ENCODE measurements around the gene DEGS2. TPM values are rescaled to one million over a fixed set of nuclear protein-coding genes. Genes with fewer than 3 reads are reported as not detected.

The DEGS2 gene
- total RNA-seq, 1 donor from 2014 or later = 0.53 TPM

DNA sequence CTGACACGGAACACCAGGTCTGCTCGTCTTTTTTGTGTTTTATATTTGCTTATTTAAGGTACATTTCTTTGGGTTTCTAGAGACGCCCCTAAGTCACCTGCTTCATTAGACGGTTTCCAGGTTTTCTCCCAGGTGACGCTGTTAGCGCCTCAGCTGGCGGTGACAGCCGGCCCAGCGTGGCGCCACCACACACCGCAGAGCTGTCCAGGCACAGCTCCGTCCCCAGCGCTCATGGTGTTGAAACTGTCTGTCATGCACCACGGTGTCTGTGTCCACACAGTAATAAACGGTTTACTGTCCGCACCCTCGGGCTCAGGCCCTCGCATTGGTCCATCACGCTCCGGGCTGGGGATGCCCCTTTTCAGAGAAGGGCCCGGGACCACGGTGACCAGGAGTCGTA is 15.5 kb downstream of the DEGS2 start:
- H3K4me3 ChIP-seq (ENCODE audit: low read depth, low read length) = no peak overlapping the region
- DNase-seq (ENCODE audit: low read depth) (no peak), FAIRE-seq (no peak)
- no peaks in the 10 kb centered on the region for H3K27me3 ChIP-seq (ENCODE audit: control insufficient read depth, insufficient read depth, low read length)
- no peaks in the 10 kb centered on the region for H3K36me3 ChIP-seq (ENCODE audit: control insufficient read depth, insufficient read depth, low read length)
- TF ChIP-seq, protein P1, sequence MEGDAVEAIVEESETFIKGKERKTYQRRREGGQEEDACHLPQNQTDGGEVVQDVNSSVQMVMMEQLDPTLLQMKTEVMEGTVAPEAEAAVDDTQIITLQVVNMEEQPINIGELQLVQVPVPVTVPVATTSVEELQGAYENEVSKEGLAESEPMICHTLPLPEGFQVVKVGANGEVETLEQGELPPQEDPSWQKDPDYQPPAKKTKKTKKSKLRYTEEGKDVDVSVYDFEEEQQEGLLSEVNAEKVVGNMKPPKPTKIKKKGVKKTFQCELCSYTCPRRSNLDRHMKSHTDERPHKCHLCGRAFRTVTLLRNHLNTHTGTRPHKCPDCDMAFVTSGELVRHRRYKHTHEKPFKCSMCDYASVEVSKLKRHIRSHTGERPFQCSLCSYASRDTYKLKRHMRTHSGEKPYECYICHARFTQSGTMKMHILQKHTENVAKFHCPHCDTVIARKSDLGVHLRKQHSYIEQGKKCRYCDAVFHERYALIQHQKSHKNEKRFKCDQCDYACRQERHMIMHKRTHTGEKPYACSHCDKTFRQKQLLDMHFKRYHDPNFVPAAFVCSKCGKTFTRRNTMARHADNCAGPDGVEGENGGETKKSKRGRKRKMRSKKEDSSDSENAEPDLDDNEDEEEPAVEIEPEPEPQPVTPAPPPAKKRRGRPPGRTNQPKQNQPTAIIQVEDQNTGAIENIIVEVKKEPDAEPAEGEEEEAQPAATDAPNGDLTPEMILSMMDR (IDR thresholded peaks at IDR 0.05; ENCODE audit: insufficient read depth, low read length, severe bottlenecking) = no peak

DNA sequence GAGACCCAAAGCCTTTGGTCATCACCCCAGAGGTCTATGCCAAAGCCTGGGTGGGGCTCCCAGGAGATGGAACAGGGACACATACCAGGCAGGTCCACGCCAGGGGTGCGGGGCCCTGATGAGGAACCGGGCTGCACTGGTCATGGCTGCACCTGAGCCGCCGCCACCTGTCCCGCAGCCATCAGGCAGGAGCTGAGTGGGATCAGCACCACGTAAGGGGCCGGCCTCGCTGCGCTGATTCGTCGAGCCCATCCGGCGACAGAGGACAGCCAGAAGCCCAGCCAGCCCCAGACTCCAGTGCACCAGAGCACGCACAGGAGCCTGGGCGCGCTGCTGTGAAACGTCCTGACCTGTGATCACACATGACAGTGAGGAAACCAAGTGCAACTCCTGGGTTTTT is 15.9 kb downstream of the DEGS2 start:
- TF ChIP-seq, protein P1 (IDR thresholded peaks at IDR 0.05; ENCODE audit: insufficient read depth, low read length, severe bottlenecking) = no peak
- DNase-seq (ENCODE audit: low read depth) (no peak), FAIRE-seq (no peak)
- no peaks in the 10 kb centered on the region for H3K27me3 ChIP-seq (ENCODE audit: control insufficient read depth, insufficient read depth, low read length)
- H3K4me3 ChIP-seq (ENCODE audit: low read depth, low read length) = no peak overlapping the region
- H3K36me3 ChIP-seq (ENCODE audit: control insufficient read depth, insufficient read depth, low read length) = no peaks in the 10 kb centered on the region

DNA sequence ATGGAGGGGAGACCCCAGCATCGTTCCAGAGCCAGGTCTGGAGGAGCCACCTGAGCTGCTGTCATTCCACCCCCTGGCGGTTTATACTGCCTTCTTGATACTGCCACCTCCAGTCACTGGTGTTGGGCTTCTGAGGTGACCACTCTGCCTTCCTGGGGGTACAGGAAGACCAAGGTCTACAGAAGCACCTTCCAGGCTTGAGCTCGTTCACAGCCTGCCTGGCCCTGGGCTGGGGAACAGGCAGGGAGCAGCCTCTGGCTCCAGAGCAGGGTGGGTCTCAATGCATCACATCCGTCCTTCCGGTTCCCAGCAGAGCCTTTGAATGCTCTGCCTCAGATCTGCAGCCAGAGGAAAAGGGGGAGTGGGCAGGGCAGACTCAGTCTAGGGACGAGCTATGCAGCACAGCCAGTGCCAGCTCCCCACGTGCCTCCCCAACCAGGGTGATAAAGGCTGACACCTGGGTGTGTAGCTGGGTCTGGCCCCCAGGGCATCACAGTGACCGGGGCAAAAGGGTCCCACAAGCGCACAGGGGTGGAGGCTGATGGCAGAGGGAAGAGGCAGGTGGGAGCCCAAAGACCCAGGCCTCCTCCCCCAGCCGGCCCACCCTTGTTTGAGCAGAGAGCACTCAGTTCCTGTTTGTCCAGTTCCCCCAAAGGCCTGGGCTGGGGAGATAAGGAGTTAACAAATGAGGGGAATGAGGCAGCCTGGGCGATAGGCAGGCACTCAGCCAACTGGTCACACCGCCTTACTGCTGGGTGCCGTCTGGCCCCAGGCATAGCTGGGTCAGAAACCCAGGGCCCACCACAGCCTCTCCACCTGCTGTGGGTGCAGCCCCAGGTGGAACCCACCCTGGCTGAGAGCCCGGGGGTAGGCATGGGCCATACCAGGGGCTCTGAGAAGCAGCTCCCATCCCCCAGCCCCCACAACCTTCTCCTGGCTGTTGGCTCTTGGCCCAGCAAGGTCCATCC is 17.1 kb downstream of the DEGS2 start:
- no peak for FAIRE-seq

DNA sequence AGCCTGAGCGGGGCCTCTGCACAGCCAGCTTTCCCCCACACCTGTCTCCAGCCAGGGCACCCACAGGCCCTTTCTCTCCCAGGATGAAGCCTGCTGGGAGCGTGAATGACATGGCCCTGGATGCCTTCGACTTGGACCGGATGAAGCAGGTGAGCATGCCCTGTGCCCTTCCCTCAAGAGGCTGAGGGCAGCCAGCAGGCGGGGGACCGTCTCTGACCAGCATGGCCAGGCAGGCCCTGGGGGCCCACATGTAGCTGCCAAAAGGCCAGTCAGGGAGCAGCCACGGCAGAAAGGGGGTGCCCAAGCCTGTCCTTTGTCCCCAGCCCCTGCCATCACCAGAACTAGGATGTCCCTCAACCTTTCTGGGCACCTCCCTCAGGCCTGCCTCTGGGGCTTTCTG is 18.3 kb downstream of the DEGS2 start:
- H3K4me3 ChIP-seq (ENCODE audit: low read depth, low read length) = no peak overlapping the region
- no peak for FAIRE-seq
- no peaks in the 10 kb centered on the region for H3K36me3 ChIP-seq (ENCODE audit: control insufficient read depth, insufficient read depth, low read length)
- H3K27me3 ChIP-seq (ENCODE audit: control insufficient read depth, insufficient read depth, low read length) = no peaks in the 10 kb centered on the region
- TF ChIP-seq, protein P1 (IDR thresholded peaks at IDR 0.05; ENCODE audit: insufficient read depth, low read length, severe bottlenecking) = no peak
- DNase-seq (ENCODE audit: low read depth) = no peak

More for the DNA sequence above, 17.1 kb downstream of the DEGS2 start:
- DNase-seq (ENCODE audit: low read depth) = peak; percentile 22
- Histone ChIP-seq H3K27me3 (ENCODE audit: control insufficient read depth, insufficient read depth, low read length) (no peaks in the 10 kb centered on the region), H3K36me3 (ENCODE audit: control insufficient read depth, insufficient read depth, low read length) (no peaks in the 10 kb centered on the region), H3K4me3 (ENCODE audit: low read depth, low read length) (no peak overlapping the region)
- TF ChIP-seq, protein P1 (IDR thresholded peaks at IDR 0.05; ENCODE audit: insufficient read depth, low read length, severe bottlenecking) = no peak

DNA sequence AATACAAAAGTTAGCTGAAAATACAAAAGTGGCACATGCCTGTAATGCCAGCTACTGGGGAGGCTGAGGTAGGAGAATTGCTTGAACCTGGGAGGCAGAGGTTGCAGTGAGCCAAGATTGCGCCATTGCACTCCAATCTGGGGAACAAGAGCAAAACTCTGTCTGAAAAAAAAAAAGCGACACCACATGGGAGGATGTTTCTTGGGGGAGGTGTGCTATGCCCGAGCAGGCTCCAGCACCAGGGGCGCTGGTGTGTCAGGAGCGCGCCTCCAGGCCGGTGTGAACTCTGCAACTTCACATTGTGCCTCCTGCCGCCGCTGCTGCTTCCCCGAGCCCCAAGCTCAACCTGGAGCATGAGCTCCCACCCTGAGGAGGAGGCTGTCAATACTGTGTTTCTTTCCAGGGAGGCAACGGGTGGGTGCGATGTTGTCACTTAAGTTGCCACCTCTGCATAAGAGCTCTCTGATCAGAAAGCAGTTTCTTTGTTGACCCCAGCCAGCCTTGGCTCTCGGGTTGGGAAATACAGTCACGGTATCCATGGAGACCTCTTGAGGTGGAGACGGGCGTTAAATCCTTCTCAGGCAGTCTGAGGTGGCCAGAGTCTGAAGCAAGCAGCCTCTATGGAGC is 18.9 kb downstream of the DEGS2 start:
- FAIRE-seq = no peak
- TF ChIP-seq, protein P1 (IDR thresholded peaks at IDR 0.05; ENCODE audit: insufficient read depth, low read length, severe bottlenecking) = peak; percentile 46
- H3K36me3 ChIP-seq (ENCODE audit: control insufficient read depth, insufficient read depth, low read length) = no peaks in the 10 kb centered on the region
- no peaks in the 10 kb centered on the region for H3K27me3 ChIP-seq (ENCODE audit: control insufficient read depth, insufficient read depth, low read length)
- H3K4me3 ChIP-seq (ENCODE audit: low read depth, low read length) = no peak overlapping the region
- peak; percentile 31 for DNase-seq (ENCODE audit: low read depth)

Measured in bronchial epithelial cell (primary cell).